Fibroblast of villous mesenchyme (primary cell): ENCODE results near the gene RMI2. TPM values are rescaled to one million over a fixed set of nuclear protein-coding genes. Genes with fewer than 3 reads are reported as not detected.

ENCODE experiments used
- DNase-seq: peaks from one replicate; pipeline ENCODE4 v3.0.0-alpha.2; 2010; ENCODE audit warnings: low read depth
- H3K4me3 ChIP-seq: 2 replicates; pipeline ENCODE4 v1.5.1; 2011; ENCODE audit warnings: low read depth, mild to moderate bottlenecking, low read length
- CTCF ChIP-seq: IDR thresholded peaks from 2 replicates; pipeline ENCODE4 v1.5.1; 2012; ENCODE audit warnings: low read depth, mild to moderate bottlenecking, low read length; ENCODE audit not compliant: insufficient read depth
- total RNA-seq: library from RNA; depleted of rRNA; stranded (reverse); fragments of >200 nt; gene quantifications from 2 replicates; pipeline ENCODE4 v1.2.3, GENCODE V29; 2012

The RMI2 gene
- total RNA-seq, 1 donor, result 5.6 TPM

DNA sequence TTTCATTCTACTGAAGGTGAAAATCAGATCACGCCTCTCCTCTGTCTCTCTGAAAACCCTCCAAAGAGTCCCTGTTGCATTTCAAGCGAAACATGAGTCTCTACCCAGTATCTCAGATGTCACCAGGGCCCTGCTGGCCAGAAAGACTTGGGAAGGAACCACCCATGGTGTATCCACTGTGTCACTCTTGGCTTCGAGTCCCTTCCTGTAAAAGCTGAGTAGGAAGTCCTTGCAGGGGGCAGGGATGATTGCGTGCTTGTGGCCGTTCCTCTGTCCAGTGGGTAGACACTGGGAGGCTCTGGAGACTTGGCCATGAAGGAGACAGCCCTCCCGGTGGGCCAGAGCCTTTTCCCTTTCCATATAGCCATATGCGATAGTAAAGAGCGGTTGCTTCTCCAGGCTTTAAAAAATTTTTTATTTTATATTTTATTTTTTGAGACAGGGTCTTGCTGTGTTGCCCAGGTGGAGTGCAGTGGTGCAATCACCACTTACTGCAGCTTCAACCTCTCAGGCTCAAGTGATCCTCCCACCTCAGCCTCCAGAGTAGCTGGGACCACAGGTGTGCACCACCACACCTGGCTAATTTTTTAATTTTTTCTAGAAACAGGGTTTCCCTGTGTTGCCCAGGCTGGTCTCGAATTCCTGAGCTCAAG lies 19.0 kb upstream of the RMI2 start:
- DNase-seq, result no peak
- no peak overlapping the region for H3K4me3 ChIP-seq
- TF ChIP-seq CTCF, result no peak

DNA sequence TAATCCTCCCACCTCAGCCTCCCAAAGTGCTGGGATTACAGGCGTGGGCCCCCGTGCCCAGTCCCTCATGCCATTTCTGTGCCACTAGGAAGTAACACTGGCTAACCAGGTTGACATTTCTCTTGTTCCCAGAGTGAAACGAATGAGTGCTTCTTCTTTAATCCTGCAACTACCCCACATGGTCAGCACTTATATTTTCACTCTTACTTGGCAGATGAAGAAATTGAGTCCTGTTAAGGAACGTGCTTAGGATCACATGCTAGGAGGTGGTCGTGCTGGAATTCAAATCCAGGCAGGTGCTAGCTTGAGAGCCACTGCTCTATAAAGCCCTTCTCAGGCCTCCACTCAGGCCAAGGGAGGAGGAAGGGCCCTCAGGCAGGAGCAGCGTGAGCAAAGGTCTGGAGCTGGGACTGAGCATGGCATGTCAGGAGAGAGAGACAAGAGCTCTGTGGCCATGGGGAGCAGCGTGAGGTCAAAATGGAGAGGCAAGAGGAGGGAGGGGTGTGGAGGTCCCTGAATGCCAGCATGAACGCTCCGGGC lies 18.5 kb upstream of the RMI2 start:
- H3K4me3 ChIP-seq, result no peak overlapping the region
- DNase-seq, result no peak
- TF ChIP-seq CTCF, result no peak

GRCh38 chr16:11327277-11328171 lies 17.7 kb upstream of the RMI2 start:
- no peak for TF ChIP-seq CTCF
- no peak overlapping the region for H3K4me3 ChIP-seq
- peak; percentile 41 for DNase-seq

GRCh38 chr16:11328172-11329070 lies 16.8 kb upstream of the RMI2 start:
- no peak for TF ChIP-seq CTCF
- peak; percentile 99 for DNase-seq
- peak overlapping the region; percentile 10 for H3K4me3 ChIP-seq

GRCh38 chr16:11329071-11329491 lies 16.2 kb upstream of the RMI2 start:
- TF ChIP-seq CTCF, result no peak
- H3K4me3 ChIP-seq, result peak overlapping the region; percentile 10
- peak; percentile 40 for DNase-seq

GRCh38 chr16:11329891-11330290 lies 15.4 kb upstream of the RMI2 start:
- DNase-seq, result peak; percentile 45
- H3K4me3 ChIP-seq, result no peak overlapping the region
- no peak for TF ChIP-seq CTCF
